Erythroblast (primary cell): ENCODE data around the gene RPS6KC1.

Experiments
- GATA1 ChIP-seq: IDR thresholded peaks from 2 replicates; pipeline ENCODE4 v1.6.1; 2011; ENCODE audit warnings: low read depth, mild to moderate bottlenecking, control low read depth, low read length, moderate library complexity
- POLR2A ChIP-seq: IDR thresholded peaks from 2 replicates; pipeline ENCODE4 v1.6.1; 2011; ENCODE audit warnings: mild to moderate bottlenecking, low read length

- TF ChIP-seq POLR2A = no peak
- TF ChIP-seq GATA1 = no peak
Observed at GRCh38 chr1:213183036-213183672, 132.1 kb downstream of the RPS6KC1 start.
